HG03521 (cell line): ENCODE results near the gene SLC39A12.

Source experiments
- ATAC-seq: cut with Tn5 transposase; IDR thresholded peaks from one replicate; pipeline ENCODE4 v1.9.1; 2021; ENCODE audit warnings: mild to moderate bottlenecking, moderate library complexity; ENCODE audit not compliant: unreplicated experiment

Gene SLC39A12

GRCh38 chr10:17961551-17962422 is 10.1 kb downstream of the SLC39A12 start:
- ATAC-seq, result no peak

DNA sequence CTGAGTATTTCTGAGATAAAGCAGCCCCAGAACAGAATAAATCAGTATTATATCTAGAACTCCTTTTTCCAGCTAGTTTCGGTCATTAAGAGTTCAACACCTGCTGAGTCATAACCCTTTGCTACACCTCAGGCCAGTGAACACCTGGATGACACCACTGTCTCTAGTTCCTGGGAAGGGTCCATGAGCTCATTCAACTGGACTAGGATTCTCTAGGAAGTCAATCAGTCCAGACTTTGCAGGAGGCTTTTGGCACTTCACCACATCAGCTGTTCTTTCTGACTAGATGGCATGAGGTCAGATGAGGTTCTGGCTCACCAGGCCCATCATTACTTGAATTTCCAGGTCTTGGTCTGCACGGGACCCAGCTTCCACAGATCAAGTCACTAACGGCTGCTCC is 11.7 kb downstream of the SLC39A12 start:
- no peak for ATAC-seq

DNA sequence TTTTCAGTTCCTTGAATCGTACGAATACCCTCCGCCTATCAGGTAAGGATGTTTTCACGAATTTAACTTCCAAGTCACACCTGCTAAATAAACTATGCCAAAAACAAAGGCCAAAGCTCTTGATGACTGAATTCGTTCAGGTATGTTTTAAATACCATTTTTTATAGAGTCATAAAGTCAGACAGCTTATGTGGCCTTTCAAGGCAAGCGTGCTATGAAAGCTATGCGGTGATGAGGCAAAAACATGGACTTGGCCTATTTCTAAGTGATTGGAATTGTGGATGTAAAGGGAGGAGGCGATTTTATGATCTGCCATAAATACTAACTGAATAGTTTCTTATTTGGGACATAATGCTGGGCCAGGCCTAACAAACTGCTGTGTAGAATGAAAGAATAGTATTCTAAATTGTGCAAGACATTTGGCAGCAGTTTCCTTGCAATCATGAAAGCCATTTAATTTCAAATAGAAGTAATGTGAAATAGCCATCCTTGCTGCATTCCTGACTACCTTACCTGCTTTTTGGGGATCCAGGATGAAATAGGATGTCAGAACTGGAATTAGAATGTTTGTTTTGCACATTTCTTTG is 14.0 kb downstream of the SLC39A12 start:
- no peak for ATAC-seq

- no peak for ATAC-seq
Measured at GRCh38 chr10:17974505-17974904, 22.8 kb downstream of the SLC39A12 start.

DNA sequence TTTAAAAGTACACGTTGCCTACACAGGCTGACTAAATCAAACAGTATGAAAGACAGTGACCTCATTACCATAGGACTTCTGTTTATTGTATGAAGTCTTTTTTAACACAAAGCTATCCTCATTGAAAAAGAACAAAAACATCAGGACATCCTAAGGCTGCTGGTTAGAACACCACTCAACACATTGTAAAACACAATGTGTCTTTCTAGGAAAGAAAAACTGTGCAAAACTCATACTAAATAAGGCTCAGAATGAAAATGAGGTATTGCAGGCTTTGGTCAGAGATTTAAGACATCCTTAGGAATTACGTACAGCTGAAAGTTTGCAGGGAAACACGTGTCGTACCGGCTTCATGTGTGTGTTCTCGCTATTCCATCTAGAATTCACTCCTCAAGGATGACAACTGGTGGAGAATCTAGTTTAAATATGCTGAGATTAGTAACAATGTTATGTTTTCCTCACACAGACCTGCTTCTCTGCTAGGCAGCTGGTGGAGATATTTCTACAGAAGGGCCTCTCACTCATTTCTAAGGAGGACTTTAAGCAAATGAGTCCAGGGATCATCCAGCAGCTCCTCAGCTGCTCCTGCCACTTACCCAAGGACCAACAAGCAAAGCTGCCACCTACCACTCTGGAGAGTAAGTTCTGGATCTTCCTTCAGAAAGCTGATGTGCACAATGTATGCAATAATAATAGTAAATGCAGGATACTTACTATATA is 29.3 kb downstream of the SLC39A12 start:
- no peak for ATAC-seq

DNA sequence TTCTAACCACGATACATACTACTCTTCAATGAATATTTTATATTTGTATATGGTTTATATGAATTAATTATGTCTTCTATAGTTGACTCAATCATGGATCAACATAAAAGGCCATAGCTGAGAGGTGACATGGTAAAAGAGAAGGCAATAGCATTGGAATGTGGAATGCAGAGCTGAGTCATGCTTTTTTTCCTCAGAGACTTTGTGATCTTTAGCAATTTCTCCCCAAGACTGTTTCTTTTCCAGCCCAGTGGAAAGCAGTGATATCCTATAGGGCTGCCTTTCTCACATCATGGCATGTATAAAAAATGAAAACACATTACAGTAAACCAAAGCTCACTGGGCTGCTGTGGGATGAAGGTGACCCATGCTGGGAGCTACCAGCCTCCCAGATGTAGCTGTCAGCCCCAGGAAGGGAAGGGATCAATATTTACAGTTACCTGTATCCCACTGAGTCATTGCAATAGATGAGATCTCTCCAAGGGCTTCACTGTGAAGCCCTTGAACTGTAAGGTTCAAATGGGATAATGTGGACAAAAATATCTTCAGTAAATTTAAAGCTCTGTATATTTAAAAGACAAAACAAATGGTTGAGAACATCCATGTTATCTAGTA is 30.2 kb downstream of the SLC39A12 start:
- no peak for ATAC-seq

GRCh38 chr10:17984056-17984455 is 32.3 kb downstream of the SLC39A12 start:
- peak; percentile 78 for ATAC-seq

DNA sequence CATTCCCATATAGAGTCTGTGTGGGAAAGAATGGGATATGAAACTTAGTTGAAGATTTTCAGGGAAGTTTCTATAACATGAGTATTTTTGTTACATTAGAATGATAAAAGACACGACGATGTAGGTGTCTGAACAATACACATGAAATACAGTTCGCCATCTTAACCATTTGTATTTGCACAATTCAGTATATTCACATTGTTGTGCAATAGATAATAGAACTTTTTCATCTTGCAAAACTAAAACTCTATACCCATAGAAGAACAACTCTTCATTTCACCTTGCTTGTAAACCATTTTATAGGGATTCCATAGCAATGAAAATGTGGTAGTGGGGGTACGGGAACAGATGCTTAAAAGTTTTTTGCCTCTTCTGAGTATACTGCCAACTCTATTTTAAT is 32.8 kb downstream of the SLC39A12 start:
- ATAC-seq, result no peak

DNA sequence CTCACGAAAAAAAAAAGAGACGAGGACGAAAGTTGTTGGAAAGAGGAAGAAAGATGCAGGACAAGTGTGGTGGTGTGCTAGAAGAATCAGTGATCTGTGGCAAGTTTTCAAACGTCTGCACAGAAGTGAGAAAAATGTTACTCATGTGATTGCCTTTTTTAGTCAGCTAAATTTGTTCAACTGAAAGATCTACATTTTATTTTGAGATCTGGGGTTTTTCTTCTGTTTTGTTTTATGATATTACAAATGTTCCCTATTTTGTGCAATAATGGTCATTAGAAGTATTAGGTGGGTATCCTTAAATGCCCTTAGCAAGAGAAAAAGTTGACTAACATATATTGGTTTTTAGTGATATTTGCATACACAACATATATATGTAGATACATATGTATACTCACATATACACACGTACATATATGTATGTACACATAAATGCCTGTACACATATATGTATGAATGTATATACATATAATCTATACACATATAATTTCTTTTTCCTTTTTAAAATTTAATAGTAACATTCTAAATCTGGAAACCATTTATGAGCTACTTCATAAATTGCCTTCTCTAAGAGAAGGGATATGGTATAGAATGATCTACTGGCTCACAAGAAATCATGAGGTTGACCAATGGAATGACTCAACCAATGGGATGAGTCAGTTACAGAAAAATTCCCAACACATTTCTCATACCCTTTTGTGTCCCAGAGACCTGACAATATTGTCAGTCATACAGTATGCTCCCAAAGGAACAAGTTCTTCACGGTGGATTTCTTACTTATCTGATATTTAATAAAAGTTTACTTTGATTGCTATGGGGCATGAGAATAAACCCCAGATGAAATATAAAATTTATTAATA is 38.4 kb downstream of the SLC39A12 start:
- peak; percentile 68 for ATAC-seq

- no peak for ATAC-seq
Measured at GRCh38 chr10:17992266-17992665, 40.5 kb downstream of the SLC39A12 start.

GRCh38 chr10:17993361-17993760 is 41.6 kb downstream of the SLC39A12 start:
- no peak for ATAC-seq

DNA sequence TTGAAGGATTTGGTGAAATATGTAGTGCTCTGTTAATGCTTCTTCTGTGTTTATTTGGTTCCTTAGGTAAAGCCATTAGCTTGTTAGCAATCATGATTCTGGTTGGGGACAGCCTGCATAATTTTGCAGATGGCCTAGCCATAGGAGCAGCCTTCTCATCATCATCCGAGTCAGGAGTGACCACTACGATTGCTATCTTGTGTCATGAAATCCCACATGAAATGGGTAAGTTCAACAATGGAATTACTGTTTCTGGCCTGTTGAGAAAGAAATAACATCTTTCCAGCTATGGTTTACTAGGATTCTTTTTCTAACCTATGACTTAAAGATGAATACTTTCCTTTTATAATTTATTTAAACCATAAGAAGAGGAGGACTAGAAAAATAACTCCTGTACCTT is 48.9 kb downstream of the SLC39A12 start:
- no peak for ATAC-seq

DNA sequence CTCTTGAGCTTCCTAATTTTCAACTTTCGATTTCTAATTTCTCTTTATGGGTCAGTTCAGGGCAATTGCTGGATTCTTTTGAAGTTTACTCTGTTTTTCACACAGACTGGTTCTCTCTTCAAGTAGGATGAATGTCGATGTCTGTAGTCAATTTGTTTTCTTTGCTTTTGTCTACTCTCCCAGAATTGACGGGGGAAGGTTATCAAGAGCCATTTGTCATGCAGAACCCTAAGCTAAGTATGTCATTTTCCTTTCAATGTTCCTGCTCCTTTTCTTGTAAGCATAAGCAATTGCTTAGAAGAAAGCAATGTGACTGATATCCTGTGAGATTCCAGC is 53.7 kb downstream of the SLC39A12 start:
- ATAC-seq, result no peak

- no peak for ATAC-seq
Measured at GRCh38 chr10:18005781-18006456, 54.2 kb downstream of the SLC39A12 start.

DNA sequence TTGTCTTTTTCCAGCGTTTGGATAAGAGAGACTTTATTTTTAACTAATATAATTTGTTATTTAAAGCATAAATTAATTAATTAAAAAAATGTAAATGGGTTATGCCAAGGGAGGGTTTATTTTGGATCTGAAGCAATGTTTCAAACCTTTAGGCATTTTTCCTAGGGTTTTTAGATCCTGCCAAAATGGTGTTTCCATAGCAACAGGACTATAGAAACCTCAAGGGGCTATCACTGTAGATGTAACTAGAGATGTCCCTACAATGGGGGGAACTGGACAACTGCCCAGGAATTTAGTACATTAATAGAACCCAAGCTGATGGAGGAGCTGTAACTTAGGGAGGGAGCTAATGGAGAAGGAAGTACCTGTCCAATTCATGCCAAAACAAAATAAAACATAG is 57.3 kb downstream of the SLC39A12 start:
- no peak for ATAC-seq

GRCh38 chr10:18010050-18010449 is 58.3 kb downstream of the SLC39A12 start:
- ATAC-seq, result no peak

DNA sequence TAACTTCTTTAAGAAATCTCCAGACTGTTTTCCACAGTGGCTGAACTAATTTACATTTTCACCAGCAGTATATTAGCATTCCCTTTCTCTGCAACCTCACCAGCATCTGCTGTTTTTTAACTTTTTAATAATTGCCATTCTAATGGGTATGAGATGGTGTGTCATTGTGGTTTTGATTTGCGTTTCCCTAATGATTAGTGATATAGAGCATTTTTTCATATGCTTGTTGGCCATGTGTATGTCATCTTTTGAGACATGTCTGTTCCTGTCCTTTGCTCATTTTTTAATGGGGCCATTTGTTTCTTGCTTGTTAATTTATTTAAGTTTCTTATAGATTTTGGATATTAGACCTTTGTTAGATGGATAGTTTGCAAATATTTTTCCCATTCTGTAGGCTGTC is 68.8 kb downstream of the SLC39A12 start:
- ATAC-seq, result no peak

DNA sequence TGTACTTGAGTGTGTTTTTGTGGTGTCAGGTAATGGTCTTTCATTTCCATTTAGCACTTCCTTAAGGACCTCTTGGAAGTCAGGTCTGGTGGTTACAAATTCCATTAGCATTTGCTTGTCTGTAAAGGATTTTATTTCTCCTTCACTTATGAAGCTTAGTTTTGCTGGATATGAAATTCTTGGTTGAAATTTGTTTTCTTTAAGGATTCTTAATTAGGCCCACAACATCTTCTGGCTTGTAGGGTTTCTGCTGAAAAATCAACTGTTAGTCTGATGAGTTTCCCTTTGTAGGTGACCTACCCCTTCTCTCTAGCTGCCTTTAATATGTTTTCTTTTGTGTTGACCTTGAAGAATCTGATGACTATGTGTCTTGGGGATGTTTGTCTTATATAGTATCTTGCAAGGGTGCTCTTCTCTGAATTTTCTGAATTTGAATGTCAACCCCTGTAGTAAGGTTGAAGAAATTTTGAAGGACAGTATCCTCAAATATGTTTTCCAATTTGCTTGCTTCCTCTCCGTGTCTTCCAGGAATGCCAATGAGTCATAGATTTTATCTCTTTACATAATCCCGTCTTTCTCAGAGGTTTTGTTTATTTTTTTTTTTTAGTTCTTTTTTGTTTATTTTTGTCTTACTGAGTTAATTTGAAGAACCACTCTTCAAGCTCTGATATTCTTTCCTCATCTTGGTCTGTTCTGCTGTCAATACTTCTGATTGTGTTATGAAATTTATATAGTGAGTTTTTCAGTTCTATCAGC is 70.2 kb downstream of the SLC39A12 start:
- no peak for ATAC-seq
